Panc1 (cell line): ENCODE results near the gene LHFPL2.
"Not testable (repeated sequence)": the region's sequence is repeated elsewhere in the genome, so short reads cannot be mapped to it uniquely, and the experiment has no call there.

Experiments
- POLR2AphosphoS5 ChIP-seq: IDR thresholded peaks from 2 replicates; pipeline ENCODE4 v1.6.1; 2012; ENCODE audit warnings: mild to moderate bottlenecking, low read depth, low read length, moderate library complexity
- SIN3A ChIP-seq: IDR thresholded peaks from 2 replicates; pipeline ENCODE4 v1.6.1; 2012; ENCODE audit warnings: low read depth, mild to moderate bottlenecking, low read length, moderate library complexity, borderline replicate concordance; ENCODE audit not compliant: insufficient read depth
- TCF7L2 ChIP-seq: IDR thresholded peaks from 2 replicates; pipeline ENCODE4 v1.6.1; 2011; ENCODE audit warnings: mild to moderate bottlenecking, low read depth, low read length, inconsistent platforms
- TF ChIP-seq, protein P1 (sequence below): fragments of 450-650 bp; IDR thresholded peaks from 2 replicates; pipeline ENCODE4 v1.5.1; 2017; ENCODE audit warnings: mild to moderate bottlenecking
- TF ChIP-seq, protein P2 (sequence below), 2 experiments: IDR thresholded peaks; 2 replicates each; pipeline ENCODE4 v1.6.1; 2011 to 2012; ENCODE audit warnings: low read depth in 2 of 2, control low read depth in 1 of 2, low read length in 1 of 2, mild to moderate bottlenecking in 1 of 2, moderate library complexity in 1 of 2; ENCODE audit not compliant: insufficient read depth in 1 of 2

DNA sequence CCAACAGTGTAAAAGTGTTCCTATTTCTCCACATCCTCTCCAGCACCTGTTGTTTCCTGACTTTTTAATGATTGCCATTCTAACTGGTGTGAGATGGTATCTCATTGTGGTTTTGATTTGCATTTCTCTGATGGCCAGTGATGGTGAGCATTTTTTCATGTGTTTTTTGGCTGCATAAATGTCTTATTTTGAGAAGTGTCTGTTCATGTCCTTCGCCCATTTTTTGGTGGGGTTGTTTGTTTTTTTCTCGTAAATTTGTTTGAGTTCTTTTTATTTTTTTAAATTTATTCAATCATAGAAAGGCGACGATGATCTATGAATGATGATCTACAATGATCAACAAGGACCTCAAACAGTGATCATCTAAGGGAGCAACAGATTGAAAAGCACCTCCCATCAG is 28.5 kb downstream of the LHFPL2 start:
- not testable (repeated sequence) for TF ChIP-seq POLR2AphosphoS5, SIN3A, TCF7L2
- TF ChIP-seq, protein P1, sequence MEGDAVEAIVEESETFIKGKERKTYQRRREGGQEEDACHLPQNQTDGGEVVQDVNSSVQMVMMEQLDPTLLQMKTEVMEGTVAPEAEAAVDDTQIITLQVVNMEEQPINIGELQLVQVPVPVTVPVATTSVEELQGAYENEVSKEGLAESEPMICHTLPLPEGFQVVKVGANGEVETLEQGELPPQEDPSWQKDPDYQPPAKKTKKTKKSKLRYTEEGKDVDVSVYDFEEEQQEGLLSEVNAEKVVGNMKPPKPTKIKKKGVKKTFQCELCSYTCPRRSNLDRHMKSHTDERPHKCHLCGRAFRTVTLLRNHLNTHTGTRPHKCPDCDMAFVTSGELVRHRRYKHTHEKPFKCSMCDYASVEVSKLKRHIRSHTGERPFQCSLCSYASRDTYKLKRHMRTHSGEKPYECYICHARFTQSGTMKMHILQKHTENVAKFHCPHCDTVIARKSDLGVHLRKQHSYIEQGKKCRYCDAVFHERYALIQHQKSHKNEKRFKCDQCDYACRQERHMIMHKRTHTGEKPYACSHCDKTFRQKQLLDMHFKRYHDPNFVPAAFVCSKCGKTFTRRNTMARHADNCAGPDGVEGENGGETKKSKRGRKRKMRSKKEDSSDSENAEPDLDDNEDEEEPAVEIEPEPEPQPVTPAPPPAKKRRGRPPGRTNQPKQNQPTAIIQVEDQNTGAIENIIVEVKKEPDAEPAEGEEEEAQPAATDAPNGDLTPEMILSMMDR = not testable (repeated sequence)
- TF ChIP-seq, protein P2, sequence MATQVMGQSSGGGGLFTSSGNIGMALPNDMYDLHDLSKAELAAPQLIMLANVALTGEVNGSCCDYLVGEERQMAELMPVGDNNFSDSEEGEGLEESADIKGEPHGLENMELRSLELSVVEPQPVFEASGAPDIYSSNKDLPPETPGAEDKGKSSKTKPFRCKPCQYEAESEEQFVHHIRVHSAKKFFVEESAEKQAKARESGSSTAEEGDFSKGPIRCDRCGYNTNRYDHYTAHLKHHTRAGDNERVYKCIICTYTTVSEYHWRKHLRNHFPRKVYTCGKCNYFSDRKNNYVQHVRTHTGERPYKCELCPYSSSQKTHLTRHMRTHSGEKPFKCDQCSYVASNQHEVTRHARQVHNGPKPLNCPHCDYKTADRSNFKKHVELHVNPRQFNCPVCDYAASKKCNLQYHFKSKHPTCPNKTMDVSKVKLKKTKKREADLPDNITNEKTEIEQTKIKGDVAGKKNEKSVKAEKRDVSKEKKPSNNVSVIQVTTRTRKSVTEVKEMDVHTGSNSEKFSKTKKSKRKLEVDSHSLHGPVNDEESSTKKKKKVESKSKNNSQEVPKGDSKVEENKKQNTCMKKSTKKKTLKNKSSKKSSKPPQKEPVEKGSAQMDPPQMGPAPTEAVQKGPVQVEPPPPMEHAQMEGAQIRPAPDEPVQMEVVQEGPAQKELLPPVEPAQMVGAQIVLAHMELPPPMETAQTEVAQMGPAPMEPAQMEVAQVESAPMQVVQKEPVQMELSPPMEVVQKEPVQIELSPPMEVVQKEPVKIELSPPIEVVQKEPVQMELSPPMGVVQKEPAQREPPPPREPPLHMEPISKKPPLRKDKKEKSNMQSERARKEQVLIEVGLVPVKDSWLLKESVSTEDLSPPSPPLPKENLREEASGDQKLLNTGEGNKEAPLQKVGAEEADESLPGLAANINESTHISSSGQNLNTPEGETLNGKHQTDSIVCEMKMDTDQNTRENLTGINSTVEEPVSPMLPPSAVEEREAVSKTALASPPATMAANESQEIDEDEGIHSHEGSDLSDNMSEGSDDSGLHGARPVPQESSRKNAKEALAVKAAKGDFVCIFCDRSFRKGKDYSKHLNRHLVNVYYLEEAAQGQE (IDR thresholded peaks at IDR 0.05; ENCODE audit: insufficient read depth in 1 of 2, low read depth in 2 of 2, low read length in 1 of 2) = not testable (repeated sequence)
